Colonic mucosa (tissue), 4 donors: ENCODE measurements around the gene LRRTM1. TPM values are rescaled to one million over a fixed set of nuclear protein-coding genes. Genes with fewer than 3 reads are reported as not detected.

Source experiments
- DNase-seq: peaks from one replicate; pipeline ENCODE4 v3.0.0-alpha.2; 2020
- H3K27ac ChIP-seq: fragments of 200-600 bp; one replicate; pipeline ENCODE4 v1.8.0; 2021
- H3K27me3 ChIP-seq: fragments of 200-600 bp; one replicate; pipeline ENCODE4 v1.8.0; 2021
- H3K36me3 ChIP-seq: fragments of 200-600 bp; one replicate; pipeline ENCODE4 v1.8.0; 2021
- H3K4me1 ChIP-seq: fragments of 200-600 bp; one replicate; pipeline ENCODE4 v1.8.0; 2021; ENCODE audit warnings: mild to moderate bottlenecking
- H3K4me3 ChIP-seq: fragments of 200-600 bp; one replicate; pipeline ENCODE4 v1.8.0; 2021
- H3K9ac ChIP-seq, 2 donors: one replicate each; pipeline ENCODE4 v1.7.0; 2013; ENCODE audit warnings: control low read depth in 2 of 2, low read depth in 2 of 2, low read length in 2 of 2
- H3K9me3 ChIP-seq: fragments of 200-600 bp; one replicate; pipeline ENCODE4 v1.8.0; 2021
- intact Hi-C: fragments of 100-400 bp; cut with DNase I; formaldehyde crosslinking; loops from one replicate; pipeline ENCODE4 v1.14.1; 2022
- total RNA-seq, 2 donors: library from RNA; stranded (reverse); fragmentation: NEBNext Ultra II Directional in 1 of 2; extraction: Animal tissue kit (Norgen Biotek cat#: 25700) in 1 of 2; gene quantifications; one replicate each; pipeline ENCODE4 v1.2.1, GENCODE V29; 2021
- TF ChIP-seq, protein P1 (sequence below): fragments of 200-600 bp; IDR thresholded peaks from one replicate; pipeline ENCODE4 v1.8.0; 2022; ENCODE audit warnings: antibody characterized with exemption, mild to moderate bottlenecking
- donor health status: healthy.
- donor health status: DM: no; HTN: no; CAD: no.
- donor health status: DM: no; HTN: no; CAD: no.

Gene LRRTM1
- total RNA-seq, 2 donors from 2014 or later, result 0.27 to 0.66 TPM

DNA sequence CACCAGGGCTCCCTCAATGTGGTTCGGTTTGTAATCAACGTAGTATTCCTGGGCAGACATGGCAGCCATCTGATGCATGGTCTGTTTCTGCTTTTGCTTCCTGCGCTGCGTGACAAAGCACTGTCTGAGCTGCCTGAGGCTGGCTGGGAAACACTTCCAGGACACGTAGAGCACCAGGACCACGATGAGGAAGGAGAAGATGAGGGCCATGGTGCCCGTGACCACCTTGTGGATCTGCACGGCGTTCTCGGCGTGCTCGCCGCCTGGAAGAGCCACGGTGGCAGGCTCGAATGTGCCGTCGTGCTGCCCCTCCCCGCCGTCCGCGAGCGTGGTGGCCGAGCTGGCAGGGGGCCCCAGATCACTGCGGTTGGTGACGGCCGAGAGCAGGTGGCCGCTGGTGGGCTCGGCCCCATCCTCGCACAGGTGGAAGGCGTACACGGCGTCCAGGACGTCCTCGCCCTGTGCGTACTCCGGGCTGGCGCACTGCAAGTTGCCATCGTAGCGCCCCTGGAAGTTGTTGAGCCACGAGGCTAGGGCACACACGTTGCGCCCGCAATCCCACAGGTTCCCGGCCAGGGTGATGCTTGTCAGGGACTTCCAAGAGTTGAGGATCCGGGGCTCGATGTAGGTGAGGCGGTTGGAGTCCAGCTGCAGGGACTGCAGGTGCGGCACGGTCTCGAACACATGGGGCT lies 2.1 kb downstream of the LRRTM1 start:
- intact Hi-C loops, result no loop called here

DNA sequence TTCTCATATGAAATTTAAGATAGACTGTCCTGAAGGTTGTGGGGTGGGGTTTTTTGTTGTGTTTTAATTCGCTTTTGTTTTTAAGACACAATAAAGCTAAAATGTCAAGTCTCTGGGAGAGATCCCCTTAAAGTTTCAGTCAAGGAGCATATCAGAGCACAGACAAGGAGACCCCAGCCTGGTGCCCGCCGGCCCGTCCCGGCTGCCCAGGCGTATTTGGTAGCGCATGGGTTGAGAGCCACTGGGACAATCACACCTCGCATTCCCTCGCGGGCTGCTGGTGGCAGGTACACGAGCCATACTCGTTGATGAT lies 2.6 kb downstream of the LRRTM1 start:
- H3K27me3 ChIP-seq, result peaks cover 33% of the 10 kb centered on the region
- no peaks in the 10 kb centered on the region for H3K36me3 ChIP-seq
- no peaks in the 10 kb centered on the region for H3K9me3 ChIP-seq
- DNase-seq, result no peak
- no peak overlapping the region for H3K4me3 ChIP-seq
- no peak overlapping the region for H3K9ac ChIP-seq
- TF ChIP-seq, protein P1, sequence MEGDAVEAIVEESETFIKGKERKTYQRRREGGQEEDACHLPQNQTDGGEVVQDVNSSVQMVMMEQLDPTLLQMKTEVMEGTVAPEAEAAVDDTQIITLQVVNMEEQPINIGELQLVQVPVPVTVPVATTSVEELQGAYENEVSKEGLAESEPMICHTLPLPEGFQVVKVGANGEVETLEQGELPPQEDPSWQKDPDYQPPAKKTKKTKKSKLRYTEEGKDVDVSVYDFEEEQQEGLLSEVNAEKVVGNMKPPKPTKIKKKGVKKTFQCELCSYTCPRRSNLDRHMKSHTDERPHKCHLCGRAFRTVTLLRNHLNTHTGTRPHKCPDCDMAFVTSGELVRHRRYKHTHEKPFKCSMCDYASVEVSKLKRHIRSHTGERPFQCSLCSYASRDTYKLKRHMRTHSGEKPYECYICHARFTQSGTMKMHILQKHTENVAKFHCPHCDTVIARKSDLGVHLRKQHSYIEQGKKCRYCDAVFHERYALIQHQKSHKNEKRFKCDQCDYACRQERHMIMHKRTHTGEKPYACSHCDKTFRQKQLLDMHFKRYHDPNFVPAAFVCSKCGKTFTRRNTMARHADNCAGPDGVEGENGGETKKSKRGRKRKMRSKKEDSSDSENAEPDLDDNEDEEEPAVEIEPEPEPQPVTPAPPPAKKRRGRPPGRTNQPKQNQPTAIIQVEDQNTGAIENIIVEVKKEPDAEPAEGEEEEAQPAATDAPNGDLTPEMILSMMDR, result no peak
- H3K27ac ChIP-seq, result no peak overlapping the region
- H3K4me1 ChIP-seq, result no peaks in the 10 kb centered on the region
- intact Hi-C loops, result no loop called here

More for the DNA sequence above, 2.1 kb downstream of the LRRTM1 start:
- no peak overlapping the region for H3K4me3 ChIP-seq
- TF ChIP-seq, protein P1, result no peak
- H3K4me1 ChIP-seq, result no peaks in the 10 kb centered on the region
- no peaks in the 10 kb centered on the region for H3K36me3 ChIP-seq
- H3K9me3 ChIP-seq, result no peaks in the 10 kb centered on the region
- H3K27ac ChIP-seq, result no peak overlapping the region
- peaks cover 33% of the 10 kb centered on the region for H3K27me3 ChIP-seq
- no peak for DNase-seq
- H3K9ac ChIP-seq, result no peak overlapping the region

DNA sequence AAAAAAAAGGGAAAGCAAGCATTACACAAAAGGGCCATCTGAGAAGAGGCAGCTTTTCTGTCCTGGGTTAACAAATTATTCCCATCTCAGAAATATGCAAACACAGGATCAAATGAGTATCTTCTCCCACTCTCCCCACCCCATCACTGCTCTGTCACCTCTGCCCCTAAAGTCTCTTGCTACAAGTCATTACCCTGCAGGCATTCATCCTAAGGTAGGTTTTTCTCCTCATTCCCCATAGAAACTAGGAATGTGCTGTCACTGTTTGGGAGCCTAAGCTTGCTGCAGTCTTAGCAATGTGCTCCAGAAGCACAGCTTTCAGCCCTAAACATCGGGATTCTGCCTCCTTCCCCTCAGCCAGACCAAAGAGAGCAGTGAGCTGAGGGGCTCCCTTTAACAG lies 3.6 kb downstream of the LRRTM1 start:
- TF ChIP-seq, protein P1, result no peak
- no peaks in the 10 kb centered on the region for H3K36me3 ChIP-seq
- no peak overlapping the region for H3K27ac ChIP-seq
- no peak overlapping the region for H3K4me3 ChIP-seq
- H3K9ac ChIP-seq, result no peak overlapping the region
- no peak for DNase-seq
- intact Hi-C loops, result no loop called here
- no peaks in the 10 kb centered on the region for H3K4me1 ChIP-seq
- H3K27me3 ChIP-seq, result peaks cover 33% of the 10 kb centered on the region
- no peaks in the 10 kb centered on the region for H3K9me3 ChIP-seq

DNA sequence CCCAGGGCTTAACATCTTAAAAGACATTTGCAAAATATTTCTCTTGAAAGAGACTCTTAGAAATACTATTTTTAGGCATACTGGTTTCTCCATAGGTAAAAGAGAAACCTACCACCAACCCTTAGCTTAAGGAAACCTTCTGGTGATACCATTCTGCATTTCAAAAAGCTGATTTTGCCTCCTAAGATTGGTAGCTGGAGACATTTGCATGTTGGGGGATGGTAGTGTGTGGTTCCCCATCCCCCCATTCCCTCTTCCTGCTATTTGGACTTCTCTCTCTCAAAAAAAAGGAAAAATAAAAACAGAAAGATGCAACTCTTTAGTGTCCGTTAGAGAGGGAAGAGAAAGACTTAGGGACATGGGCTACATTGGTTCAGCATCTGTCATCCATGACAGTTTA lies 4.2 kb downstream of the LRRTM1 start:
- TF ChIP-seq, protein P1, result no peak
- H3K4me3 ChIP-seq, result no peak overlapping the region
- H3K4me1 ChIP-seq, result no peaks in the 10 kb centered on the region
- H3K9ac ChIP-seq, result no peak overlapping the region
- H3K36me3 ChIP-seq, result no peaks in the 10 kb centered on the region
- intact Hi-C loops, result no loop called here
- H3K27ac ChIP-seq, result no peak overlapping the region
- H3K9me3 ChIP-seq, result no peaks in the 10 kb centered on the region
- peaks cover 33% of the 10 kb centered on the region for H3K27me3 ChIP-seq
- no peak for DNase-seq

DNA sequence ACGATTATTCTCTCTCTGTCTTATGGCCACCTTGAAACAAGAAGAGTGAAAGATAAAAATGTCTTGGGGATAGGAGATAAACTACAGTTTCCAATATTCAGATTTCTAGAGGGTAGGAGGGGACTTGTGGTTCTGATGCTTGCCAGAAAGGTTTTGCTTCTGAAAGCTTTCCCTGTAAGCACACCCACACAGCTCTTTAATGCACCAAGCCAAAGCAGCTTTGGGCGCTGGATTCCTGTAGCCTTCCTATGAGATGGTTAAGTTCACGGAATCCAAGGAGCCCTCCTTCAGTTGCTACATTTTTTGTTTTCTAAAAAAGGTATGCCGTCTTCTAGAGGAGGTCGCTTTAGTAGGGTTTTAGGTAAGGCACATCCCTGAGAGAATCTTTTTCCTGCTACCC lies 4.9 kb downstream of the LRRTM1 start:
- no peaks in the 10 kb centered on the region for H3K9me3 ChIP-seq
- no peak overlapping the region for H3K27ac ChIP-seq

More for the DNA sequence above, 4.9 kb downstream of the LRRTM1 start:
- TF ChIP-seq, protein P1, result no peak
- H3K9ac ChIP-seq, result no peak overlapping the region
- no peaks in the 10 kb centered on the region for H3K4me1 ChIP-seq
- no peaks in the 10 kb centered on the region for H3K36me3 ChIP-seq
- no peak overlapping the region for H3K4me3 ChIP-seq
- no peak for DNase-seq
- intact Hi-C loops, result no loop called here
- peaks cover 33% of the 10 kb centered on the region for H3K27me3 ChIP-seq
